OCI-LY3 (cell line): ENCODE results near the gene TSPAN14.

Source experiments
- CTCF ChIP-seq: fragments of 200-600, 300-600 bp; sonication (generic); IDR thresholded peaks from 2 replicates; pipeline ENCODE4 v1.5.1; 2014; ENCODE audit warnings: antibody characterized with exemption, low read length, low read depth
- EZH2phosphoT487 ChIP-seq: fragments of 200-600 bp; shearing (Covaris generic); IDR thresholded peaks from 2 replicates; pipeline ENCODE4 v1.6.1; 2018; ENCODE audit warnings: antibody characterized with exemption, mixed run types, low read depth

GRCh38 chr10:80409121-80409520, 45.0 kb upstream of the TSPAN14 start:
- TF ChIP-seq CTCF = no peak
- no peak for TF ChIP-seq EZH2phosphoT487
